Astrocyte of the hippocampus (primary cell): ENCODE measurements around the gene EHD4.

ENCODE experiments used
- DNase-seq: peaks from one replicate; pipeline ENCODE4 v3.0.0; 2011; ENCODE audit warnings: low read depth, low spot score

Gene EHD4

DNA sequence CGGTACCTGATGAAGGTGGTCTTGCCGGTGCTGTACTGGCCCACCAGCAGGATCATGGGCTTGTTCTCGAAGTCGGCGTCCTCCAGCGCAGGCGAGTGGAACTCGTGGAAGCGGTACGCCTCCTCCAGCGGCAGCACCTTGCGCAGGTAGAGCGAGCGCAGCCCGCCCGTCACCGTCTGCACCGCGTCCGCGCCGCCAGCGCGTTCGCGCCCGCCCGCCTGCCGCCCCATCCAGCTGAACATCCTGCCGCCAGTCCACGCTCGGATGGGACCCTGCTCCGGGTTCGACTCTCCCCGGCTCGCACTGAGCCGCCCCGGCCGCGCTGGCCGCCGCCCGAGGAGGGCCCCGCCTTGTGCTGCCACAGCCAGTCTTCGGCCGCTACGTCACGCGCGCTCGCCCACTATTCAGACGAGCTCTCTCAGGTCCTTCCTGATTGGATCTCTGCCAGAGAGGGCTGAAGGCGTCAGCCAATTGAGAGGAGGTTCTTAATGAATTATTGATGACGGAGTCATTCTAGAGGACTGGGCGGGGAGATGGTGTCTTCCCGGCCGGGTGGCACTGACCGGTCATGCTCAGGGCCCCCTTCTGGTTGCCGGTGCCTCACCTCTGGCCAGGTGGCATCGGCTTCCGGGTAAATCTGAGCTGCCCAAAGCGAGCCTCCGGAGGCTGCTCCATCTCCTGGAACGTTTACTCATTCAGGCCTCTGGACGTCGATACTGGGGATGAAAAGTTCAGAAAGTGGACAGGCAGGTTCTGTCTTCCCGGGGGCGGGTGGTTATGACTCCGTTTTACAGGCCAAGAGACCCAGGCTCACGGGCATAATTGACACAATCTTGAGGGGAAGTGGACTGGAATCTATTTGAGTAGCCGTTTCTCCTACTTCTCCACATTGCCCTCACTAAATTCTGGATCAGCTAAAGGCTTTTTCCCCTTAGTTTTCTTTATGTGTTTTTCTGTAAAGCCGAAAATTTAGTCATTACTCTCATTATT is at the start of gene EHD4:
EHD4 (minus strand) TSS at position 305 of the 990 bp plus-strand sequence; CDS start at position 242, 63 bp downstream.
- peak; percentile 100 for DNase-seq

DNA sequence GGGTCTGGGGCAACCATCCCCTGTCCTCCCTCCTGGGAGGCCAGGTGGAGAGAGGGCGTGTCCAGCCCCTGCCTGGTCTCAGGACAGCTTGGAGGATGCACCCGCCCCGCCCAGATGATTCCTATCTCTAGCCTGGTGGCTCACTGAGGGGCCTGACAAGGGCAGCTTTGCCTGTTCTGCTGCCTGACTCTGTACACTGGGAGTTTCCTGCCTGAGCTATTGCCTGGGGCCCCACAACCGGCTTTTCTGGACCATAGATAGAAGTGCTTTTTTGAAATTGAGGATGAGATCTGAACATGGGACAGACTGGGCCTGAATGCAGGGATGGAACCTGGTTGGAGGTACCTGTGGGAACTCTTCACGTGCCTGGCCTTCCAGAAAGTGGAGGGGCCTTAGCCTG is 49.2 kb upstream of the EHD4 start:
- DNase-seq: no peak

DNA sequence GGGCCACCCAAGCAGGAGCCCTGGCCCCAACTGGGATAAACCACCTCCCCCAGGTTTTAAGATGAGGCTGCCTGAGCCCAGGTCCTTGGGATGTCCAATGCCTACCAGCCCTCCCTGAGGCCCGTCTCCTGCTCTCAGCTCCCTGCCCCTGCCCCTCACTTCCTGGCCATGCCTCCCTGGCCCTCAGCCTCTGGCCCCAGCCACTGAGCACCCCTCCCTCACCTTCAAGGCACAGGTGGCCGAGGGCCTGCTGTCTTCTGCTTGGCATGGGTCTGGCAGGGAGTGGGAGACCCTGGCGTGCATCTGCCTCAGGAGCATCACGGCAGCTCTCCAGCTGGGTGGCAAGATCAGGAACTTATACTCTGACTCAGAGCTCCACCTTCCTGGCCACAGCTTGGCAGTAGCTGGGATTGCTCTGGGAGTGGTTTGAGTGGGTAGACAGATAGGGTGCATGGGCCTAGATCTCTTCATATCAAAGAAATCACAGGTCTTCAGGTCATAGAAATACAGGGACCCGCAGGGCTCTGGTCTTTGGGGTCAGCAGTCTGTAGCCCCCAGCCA is 48.4 kb upstream of the EHD4 start, which contains the start of gene PLA2G4E:
PLA2G4E (minus strand) TSS at position 330 of the 561 bp plus-strand sequence; CDS start at position 318, 12 bp downstream.
- no peak for DNase-seq

DNA sequence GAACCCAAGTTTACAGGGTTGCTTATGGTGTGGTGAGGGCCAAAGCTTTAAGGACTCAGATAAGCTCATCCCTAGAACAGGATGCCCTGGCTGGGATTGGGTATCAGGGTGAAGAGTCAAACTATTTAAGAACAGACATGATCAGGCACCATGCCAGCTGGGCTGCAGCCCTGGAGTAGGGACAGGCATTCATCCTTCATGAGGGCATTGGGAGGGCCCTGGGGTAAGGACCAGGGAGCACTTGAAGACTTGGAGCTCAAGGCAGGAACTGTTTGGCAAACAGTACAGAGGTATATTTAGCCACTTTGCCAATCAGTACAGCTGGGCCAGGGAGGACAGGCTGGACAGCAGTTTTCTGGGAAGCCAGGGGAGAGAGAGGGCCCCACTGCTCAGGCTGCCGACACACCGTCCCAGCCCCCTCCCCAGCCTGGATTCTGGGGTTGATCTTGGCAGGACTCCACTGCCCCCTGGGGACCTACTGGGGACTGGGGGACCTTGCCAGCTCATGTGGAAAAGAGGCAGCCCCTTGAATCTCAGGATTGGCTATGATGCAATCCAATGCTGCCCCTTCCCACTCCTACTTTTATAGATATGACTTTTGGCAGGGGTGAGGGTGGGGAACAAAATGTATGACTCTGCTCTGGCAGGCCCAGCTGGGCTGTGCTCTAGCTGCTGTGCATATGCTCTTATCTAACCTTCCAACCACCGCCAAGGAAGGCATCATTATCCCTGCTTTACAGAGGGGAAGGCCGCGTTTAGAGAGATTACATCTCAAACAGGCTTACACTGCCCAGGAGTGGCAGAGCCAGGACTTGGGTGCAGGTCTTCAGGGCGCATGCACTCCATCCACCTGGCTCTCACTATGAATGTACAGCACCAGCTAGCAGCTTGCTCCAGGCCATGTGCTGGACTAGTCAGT is 46.2 kb upstream of the EHD4 start:
- DNase-seq: no peak

DNA sequence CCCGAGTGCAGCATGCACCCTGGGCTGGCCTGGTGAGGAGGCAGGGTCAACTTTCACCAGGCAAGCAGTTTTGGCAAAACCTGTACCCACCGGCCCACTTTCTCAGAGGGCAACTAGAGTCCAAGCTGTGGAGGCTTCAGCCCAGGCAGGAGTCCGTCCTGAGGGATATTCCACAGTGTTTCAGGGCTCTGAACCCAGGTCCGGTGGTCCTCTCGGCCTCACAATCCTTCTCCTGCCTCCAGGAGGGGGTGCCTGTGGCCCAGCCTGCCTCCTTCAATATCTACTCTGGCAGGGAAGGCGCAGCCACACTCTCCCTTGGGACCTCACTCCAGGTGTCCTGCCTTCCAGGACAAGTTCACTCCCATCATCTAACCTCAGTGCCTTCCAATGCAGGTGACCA is 44.6 kb upstream of the EHD4 start:
- no peak for DNase-seq

DNA sequence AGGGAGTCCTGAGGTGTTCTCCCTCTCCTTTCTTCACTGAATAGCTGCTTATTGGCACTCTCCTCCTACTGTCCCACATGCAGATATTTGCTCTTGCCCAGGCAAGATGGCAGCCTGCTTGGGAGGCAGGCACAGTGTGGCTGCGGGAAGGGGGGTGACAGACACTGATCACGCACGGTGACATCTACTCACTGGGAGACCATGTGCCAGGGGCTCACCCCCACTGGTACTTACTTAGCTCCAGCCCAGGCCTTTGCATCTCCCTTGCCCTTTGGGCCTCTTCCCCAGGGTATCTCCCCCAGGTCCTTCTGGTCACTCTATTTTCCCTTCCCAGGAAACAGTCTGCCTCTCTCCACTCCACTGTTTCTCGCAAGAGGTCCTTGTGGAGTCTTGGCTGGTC is 42.0 kb upstream of the EHD4 start:
- DNase-seq: no peak

DNA sequence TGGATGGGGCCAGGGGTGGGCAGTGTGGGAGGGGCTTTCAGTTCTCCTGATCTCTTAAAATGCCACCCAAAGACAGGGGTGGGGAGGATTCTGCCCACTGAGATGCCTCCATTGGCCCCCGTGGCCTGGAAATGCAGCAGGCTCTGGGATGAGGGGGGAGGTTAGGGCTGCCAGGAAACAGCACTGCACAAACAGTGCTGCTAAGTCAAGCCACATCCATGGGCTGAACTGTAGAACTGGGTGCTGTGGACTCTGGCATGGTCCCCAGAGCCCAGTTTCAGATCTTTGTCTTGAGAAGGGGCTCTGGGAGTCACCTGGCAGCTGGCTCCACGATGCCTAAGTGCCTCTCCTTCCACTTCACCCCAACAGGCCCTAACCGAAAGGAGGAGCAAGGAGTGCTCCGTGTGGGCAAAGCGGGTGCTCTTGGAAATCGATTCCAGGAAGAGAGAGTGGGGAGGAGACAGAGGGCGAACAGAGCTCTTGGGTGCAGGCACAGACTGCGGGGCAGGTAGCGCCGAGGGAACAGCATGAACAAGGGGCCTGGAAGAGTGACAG is 40.6 kb upstream of the EHD4 start:
- DNase-seq: no peak

DNA sequence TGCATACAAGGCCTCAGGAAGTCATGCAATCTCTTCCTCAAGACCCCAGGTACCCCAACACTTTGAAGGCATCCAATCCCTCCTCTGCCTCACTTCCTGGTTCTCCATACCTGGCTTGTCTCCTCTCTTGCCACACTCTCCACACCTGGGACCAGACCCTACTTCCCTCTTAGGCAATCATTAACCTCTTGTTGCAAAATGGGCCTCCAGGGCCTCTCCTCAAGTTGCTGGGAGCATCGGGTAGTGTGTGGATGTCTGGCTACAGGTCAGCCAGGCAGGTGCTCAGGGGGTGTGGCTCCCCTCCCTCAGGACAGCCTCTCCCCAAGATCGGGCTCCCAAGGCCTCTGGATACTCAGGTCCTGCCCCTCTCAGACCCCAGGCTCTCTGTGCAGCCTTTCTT is 39.9 kb upstream of the EHD4 start:
- no peak for DNase-seq

DNA sequence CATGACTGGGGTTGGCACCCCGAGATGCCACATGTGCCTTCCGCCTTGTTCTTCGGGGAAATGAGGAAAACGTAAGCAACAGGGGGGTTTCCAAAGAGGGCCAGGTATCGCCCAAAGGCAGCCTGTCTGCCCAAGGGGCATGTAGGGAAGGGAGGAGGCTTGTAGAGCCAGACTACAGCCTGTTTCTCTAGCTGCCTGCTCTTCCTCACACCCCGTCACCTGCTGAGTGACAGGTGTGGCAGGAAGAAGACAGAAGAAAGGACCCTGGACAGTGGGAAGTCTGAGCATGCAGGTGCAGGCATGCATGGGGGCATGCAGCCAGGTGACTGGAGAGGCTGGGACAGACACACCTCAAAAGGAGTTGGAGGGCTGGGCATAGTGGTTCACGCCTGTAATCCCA is 38.7 kb upstream of the EHD4 start:
- DNase-seq: no peak

DNA sequence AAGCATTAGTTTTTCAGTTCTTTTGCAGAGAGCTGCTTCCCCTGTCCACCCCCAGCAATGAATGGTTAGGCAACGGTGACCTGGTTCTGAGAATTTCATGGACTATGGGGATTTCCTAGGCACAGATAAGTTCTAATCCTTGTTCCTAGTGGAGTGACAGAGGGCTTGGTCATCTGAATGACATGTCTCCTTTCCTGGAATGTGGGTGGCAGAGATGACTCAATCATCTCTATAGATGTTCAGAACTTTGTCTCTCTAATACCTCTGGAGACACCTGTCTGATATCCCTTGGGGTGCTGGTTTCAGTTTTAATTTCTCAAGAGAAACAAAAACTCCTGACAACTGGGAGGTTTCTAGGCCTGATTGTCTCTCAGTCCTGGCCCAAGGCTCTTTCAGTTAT is 38.1 kb upstream of the EHD4 start:
- DNase-seq: no peak

DNA sequence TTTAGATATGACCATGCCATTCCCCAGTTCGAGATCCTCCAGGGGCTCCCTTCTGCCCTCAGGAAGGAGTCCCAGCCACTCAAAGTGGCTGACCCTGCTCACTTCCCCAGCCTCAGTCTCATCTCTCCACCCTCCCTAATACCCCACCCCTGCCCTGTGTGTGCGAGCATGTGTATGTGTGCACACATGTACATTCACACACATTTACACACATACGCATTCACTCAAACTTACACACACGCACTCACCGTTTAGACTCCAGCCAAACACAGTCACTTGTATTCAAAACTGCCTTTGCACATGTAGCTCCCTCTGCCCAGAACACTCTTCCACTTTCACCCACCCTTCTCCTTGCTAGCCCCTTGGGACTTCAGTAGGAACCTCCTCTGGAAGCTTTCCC is 37.1 kb upstream of the EHD4 start:
- no peak for DNase-seq

DNA sequence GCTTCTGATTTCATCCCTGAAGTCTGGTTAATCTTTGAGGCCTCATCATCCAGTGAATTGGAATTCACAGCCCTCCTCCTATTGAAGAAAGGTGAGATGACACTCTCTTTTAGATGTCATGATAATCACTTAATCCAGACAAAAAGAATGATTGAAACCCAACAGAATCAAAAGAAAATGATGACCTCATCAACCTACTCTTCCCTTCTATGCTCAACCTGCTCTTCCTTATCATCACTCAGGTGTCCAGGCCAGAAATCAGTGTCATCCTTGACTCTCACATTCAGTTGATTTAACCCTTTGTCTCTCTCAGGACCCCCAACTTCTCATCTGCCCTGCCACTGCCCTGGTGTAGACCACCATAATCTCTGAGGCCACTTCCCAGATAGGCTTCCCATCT is 36.7 kb upstream of the EHD4 start:
- no peak for DNase-seq

DNA sequence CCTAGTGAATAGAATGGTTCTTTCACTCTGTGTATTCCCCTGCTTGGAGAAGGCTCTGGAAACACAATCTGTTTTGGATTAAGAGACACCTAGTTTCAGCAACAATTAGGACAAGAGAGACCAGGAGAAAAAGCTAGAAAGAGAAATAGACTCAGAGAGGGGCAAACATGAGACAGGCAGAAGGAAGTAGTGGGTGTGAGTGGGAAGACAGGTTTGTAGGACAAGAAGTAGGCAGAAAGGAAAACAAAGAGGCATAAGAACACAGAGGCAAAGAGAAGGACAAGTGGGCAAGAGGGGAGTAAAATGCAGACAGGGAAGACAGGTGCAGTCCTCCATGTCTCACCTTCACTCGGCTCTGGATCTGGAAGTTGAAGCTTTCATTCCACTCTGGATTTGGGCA is 35.0 kb upstream of the EHD4 start:
- no peak for DNase-seq

DNA sequence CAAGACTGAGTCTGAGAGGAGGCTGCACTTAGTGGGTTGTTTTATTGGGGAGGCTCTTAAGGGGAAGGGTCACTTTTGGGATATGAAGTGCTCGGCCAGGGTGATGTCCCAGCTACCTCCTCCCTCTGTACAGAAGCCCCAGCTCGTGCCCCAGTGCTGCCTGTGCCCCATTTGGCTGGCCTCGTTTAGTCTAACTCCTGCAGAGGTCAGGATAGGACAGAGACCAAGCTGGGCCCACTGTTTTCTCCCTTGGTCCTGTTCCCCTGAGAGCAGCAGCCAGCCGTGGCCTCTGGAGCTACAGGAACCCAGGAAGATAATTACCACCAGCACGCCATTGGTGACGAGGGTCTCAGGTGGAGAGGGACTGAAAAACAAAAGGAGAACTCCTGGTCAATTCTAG is 30.0 kb upstream of the EHD4 start:
- DNase-seq: no peak

DNA sequence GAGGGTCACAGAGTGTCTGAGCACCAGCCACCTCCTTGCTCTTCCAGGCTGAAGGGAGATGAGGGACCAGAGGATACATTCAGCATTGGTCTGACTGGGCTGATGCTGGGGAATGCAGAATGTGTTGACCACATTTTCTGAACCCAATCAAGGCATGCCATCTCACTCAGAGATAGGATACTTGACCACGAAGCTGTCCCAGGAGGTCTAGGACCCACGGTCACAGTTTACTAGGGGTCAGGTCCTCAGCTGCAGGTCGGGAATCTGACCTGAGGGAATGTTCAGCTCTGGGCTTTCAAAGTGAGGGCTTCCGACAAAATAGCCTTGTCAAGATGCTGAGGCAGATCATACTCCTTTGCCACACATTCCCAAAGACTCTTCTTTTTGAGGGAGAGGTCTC is 28.9 kb upstream of the EHD4 start:
- no peak for DNase-seq

DNA sequence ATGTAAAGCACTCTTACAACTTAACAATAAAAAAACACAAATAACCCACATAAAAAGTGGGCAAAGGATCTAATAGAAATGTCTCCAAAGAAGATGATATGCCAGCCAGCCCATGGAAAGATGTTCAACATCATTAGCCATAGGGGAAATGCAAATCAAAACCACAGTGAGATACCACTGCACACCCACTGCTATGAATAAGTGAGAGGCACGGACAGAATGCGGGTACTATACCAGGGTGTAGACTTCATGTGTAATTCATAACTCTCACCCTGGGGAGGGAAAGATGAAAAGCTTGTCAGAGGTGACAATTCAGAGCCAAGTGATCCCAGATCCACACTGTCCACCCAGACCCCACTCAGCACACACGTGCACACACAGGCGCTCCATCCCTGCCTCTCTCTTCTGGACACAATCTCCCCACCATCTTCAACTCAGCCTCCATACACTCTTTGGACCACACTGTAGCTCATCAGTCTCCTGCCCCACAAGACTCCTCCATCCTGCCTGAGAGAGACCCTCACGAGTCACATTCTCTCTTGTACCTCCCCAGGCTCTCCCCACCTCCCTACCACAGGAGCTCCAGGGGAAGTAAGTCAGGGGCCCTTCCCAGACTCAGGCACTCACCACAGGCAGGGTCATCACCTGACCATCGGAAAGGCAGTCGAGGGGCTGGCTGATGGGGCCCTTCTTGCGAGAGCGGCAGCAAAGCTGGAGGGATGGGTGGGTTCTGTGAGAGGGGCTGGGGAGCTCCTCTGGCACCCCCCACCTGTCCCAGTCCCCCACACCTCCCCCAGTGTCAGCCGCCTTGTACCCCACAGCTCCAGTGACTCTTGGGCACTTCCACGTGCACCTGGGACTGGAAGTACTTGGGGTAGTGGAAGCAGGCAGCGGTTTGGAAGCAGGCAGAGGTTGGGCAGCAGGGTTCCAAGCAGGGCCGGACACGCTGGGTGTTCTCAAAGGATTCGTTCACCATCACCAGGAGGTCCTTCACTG is 27.2 kb upstream of the EHD4 start:
- no peak for DNase-seq

DNA sequence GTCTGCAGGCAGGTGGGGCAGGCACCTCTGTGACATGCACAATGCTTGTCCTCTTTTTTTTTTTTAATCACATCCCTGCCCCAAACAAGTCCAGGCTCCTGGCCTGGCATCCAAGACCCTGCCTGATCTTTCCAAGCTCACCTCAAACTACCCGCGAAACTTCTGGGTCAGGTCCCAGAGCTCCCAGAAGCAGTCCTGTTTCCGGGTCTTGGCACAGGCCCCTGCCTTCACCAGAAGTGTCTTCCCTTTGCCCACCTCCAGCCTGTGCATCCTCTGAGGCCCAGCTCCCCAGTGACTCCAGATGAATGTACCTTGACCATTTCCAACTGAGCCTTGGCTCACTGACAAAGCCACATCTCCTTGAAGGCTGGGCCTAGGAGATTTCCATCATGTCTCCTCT is 25.5 kb upstream of the EHD4 start:
- no peak for DNase-seq

DNA sequence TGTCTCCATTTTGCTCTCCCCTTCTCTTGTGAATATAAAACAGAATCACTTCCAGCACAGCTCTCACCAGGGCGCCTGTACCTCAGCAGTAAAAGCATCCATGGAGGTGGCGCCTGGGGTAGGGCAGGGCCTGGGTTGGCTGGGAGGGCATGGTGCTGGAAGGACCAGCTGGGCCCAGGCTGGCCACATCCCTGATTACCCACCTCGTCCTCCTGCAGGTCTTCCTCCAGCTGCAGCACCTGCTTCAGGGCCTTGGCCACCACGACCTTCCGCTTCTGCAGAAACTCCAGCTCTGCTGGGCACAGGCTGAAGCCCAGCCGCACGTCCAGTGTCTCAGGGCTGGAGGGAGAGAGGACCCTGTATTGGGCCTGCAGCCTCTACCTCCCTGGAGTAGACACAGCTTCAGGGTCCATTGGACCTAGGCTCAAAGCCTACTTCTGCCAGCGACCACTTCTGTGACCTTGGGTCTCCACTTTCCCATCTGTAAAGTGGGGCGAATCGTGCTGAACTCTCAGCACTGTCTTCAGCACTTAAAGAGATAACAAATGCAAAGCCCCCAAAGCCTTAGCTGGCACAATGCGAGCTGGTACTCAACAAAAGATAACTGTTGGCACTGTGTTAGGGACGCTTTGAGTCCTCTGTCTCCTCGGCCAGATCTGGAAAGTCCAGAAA is 24.7 kb upstream of the EHD4 start:
- no peak for DNase-seq

DNA sequence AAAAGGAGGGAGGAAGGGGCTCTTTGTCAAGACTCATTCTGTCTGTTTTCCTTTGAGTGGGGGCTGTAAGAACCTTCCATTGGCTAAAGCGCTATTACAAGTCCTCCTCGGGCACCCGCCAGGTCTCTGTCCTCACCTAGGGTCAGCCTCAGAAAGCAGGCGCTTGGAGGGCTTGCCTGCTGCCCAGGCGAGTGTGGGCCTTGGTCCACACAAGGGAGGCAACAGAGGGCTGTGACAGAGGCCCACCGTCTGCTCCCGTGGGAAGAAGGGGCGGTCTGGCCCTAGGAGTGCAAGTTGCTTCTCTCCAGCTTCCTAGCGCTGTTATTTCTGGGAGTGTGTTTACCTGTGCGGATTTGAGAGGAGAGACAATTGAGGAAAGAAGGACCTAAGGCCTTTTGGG is 24.0 kb upstream of the EHD4 start:
- no peak for DNase-seq

DNA sequence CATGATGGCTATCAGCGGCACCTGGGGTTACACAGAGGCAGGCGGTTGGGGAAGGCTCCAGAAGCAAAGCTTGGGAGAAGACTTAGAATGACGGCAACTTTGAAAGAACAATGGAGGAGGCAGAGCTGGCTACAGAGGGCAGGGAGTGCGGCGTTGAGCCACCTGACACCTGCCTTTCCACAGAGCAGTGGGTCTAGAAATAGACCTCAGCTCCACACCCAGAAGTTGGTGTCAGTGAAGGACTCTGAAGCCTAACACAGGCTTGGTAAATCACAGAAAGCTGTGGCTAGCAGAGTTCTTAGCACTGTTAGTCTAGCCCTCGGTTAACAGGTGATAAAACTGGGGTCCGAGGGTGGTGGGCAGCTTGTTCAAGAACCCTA is 23.1 kb upstream of the EHD4 start:
- no peak for DNase-seq
